Measurements from ENCODE around the gene NEDD4L.
"Not testable (repeated sequence)": the region's sequence is repeated elsewhere in the genome, so short reads cannot be mapped to it uniquely, and the experiment has no call there.

Gene NEDD4L

DNA sequence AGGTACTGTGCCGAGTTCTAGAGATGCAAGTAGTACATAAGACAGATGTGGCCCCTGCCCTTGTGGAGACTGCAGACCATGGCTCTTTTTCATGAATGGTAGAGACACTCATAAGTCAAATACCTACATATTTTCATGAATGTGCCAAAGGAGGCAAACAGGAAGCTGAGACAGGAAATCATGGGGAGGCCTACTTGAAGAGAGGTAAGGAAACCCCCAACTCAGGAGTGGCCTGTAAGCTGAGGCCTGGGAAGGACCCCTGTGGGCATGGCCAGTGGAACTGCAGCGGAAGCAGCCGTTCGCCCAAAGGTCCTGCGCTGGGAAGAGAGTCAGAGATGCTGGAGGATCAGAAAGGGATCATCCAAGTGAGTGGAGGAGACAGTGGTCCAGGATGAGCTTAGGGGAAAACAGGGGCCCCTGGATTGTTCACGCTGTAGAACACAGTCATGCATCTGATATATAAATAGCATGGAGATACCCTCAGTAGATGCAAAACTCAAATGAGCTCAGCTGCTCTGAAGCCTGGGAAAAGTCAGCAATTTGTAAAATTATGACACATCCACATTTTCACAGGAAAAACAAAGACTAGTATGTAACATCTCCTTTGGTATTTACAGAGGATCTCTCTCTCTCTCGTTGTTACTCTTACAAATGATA lies 228.9 kb downstream of the NEDD4L start:
- no peak for DNase-seq

GRCh38 chr18:58275176-58275575 lies 231.2 kb downstream of the NEDD4L start:
- no peak for DNase-seq

DNA sequence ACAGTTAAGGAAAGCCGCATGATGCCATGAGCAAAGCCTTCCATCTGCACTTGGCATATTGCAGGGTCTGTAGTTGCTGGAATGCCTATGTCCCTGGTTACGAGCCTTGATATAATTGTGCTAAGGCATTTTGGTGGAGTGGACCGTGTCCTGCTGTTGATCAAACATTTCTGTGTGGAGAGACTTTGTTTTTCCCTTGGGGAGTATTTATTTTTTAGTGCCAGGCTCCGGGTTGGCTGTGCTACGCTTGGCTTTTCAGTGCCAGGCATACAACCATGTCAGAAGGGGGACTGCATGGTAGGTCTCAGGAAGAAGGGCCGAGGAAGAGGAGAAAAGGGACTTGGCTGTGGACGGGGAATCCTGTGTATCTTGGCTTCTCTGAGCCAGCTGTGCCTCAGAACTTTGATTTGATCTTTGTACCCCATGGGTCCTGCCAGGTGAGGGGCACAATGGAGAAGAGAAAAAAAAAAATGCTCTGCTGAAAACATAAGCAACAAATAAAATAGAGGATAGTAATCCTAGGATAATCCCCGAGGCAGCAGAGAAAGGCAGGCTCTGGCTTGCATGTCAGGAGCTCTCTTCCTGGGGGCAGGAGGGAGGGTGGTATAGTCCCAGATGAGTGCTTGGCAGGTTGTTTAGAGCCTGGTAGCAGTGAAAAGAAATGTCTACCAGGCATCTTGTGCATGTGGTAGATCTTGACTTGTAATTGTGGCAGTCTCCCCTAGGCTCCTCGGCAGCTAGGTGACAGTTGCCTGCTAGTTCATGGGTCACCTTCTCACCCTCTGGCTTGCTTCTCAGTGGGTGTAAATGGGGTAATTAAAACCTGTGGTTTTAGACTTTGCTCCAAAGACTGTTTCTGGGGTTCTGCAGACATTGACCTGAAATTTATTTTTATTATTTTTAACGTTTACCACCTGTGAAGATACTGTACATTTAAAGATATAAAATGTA lies 233.0 kb downstream of the NEDD4L start:
- no peak for DNase-seq

DNA sequence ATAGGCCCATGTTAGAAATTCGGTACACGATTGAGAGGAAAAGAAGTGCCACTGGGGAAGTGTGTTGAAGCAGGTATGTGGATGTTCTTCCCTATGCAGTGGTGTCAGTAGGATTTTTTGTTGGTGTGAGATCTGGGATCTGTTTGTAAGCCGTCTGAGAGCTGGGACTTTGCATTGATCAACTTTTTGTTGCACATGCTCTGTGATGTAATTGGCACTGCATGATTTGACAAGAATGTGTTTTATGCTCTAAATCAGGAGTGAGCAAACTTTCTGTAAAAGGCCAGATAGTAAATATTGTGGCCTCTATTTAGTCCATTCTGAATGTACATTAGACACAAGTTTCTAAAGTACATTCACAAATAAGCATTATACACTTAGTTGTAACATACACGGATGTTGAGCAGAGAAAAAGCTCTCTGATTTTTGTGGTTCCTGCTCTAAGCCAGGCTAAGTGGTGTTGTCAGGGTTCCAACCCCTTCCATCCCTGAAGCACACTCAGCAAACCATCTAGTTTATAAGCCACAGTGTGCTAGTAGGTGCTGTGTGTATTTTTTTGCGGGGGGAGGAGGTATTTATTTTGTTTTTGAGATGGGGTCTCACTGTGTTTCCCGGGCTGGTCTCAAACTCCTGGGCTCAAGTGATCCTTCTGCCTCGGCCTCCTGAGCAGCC lies 235.6 kb downstream of the NEDD4L start:
- no peak for DNase-seq

GRCh38 chr18:58280191-58280590 lies 236.2 kb downstream of the NEDD4L start:
- no peak for DNase-seq

GRCh38 chr18:58282872-58283271 lies 238.8 kb downstream of the NEDD4L start:
- not testable (repeated sequence) for DNase-seq

DNA sequence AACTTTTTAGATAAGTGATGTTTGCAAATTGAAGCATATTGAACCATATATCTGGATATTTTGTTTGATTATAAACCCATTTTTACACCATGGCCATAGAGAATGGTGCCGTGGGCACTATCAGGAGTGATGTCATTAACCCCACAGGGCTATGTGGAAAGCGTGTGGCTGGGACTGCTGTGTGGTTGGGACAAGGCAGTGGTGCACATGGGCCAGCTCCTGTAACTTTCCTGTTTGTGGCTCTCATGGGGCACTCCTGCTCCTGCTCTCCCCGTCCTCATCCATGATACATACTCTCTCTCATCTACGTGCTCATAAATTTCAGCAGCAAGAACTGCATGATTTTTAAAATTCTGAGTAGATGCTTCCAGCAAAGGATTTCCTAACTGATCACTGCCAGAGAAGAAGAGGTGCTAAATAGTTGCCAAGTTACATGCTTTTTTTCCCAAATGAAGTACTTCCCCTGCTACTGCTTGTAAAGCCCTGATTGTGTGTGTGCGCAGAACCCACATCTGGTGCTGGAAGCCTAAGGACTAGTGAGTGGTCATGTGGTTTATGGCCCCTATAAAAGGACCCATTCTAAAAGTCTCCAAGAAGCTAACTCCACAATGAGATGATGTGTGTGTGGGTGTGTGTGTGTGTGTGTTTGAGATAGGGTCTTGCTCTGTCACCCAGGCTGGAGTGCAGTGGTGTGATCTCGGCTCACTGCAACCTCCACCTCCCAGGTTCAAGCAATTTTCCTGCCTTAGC lies 240.8 kb downstream of the NEDD4L start:
- no peak for DNase-seq

- DNase-seq: no peak
Observed at GRCh38 chr18:58285449-58286130, 241.6 kb downstream of the NEDD4L start.

GRCh38 chr18:58286632-58287352 lies 242.8 kb downstream of the NEDD4L start:
- DNase-seq: no peak

- DNase-seq: no peak
Observed at GRCh38 chr18:58287353-58288274, 243.6 kb downstream of the NEDD4L start.

- DNase-seq: no peak
Observed at GRCh38 chr18:58288921-58289797, 245.1 kb downstream of the NEDD4L start.

DNA sequence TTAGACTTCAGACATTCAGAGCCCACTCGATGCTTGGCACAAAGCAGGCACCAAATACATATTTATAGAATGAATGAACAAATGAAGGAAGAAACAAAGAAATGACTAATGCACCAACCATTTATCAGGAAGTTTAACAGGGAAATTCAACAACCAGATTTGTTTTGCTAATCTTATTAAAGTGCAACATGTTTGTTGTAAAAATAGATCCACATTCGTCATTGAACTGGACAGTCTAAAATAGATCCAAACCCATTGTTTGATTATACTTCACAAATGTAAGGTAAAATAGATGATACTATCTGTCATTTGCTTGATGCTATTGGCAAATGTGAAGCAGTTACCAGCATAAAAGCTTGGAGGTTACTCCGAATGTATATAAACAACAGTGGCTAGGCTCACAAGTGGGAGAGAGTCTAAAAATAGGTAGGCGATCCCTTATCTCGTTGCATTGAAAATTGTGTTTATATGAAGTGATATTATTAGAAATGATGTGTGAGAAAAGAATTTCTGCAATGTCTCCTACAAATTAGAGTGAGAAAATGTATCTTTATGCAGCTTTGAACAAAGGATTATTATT lies 246.2 kb downstream of the NEDD4L start:
- no peak for DNase-seq

DNA sequence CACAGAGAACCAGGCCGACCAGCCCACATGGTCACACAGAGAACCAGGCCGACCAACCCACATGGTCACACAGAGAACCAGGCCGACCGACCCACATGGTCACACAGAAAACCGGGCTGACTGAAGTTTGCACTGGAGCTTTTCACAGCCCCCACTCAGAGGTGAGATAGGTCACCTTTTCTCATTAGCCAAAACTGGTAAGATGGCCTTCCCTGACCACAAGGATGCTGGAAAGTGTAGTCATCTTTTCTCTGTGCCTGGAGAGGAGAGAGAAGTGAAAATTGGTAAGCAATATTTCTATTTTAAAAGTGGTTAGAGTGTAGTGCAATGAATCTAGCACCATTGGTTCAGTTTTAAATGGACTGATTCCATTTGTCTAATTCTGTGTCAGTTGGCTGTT lies 247.1 kb downstream of the NEDD4L start:
- no peak for DNase-seq

GRCh38 chr18:58292638-58293037 lies 248.6 kb downstream of the NEDD4L start:
- no peak for DNase-seq

DNA sequence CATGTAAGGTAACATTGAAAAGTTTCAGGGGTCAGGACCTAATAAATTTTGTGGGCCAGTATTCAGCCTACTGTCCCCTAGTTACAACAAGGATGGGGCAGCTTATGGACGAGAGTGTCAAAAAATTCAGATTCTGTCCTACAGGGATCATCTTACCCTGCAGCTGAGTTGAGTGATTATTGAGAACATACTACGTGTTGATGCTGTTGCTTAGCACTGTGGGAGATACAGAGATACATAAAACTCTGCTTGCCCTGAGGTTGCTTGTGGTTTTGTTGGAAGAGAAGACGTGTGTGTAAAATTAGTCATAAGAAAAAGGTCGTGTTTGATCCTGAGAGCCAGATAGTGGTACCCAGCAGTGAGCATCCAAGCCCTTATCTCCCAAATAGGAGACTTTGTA lies 253.2 kb downstream of the NEDD4L start:
- DNase-seq: no peak

DNA sequence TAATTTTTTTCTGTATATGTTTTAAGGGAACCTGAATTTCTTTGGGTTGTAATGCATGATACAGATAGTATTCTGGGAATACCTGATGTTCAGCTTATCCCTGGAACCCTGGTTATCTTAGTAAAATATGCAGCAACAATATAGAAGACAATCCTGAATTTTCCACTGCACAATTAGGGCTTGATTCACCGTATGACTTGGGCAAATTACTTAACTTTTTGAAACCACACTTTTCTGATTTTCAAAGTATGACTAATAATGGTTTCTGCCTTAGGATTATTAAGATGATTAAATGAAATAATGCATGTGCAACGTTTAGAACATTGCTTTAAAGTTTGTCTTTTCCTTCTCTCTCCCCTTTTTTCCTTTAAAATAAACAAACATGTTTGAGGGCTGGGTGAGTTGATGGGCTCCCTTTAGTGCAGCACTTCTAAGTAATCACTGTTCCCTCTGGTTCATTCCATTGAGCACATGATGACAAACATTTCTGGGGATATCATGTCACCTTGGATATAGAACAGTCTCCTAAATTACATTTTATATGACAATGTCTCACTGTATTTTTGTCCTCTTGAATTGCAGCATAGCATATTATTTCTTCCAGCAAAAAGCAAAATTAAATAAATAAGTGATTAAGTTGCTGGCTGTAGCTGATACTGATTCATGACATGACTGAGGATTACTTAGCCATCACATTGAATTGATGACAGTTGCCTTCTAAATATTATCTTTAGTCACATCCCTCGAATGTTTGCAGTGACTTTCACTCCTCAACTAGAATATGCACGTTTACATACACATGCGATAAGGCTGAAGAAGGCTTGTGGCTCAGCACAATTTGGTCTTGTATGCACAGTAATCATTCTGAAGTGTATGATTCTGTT lies 254.5 kb downstream of the NEDD4L start:
- no peak for DNase-seq

GRCh38 chr18:58299135-58299473 lies 255.1 kb downstream of the NEDD4L start:
- no peak for DNase-seq

DNA sequence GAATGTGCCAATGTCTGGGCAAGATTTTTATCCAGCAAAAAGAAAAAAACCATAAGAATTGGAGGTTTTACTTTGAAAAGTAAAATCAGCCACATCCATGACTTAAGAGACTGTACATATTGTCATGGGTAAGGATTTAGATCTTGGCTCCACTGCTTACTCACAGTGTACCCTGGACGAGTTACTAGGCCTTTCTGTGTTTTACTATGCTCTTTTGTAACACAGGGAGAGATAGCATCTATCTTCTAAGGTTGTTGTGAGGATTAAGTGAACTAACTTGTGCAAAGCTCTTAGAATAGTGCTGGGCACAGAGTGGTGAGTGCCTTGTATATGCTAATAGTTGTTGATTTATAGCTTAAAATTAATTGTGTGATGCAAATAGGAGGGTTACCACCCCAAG lies 255.9 kb downstream of the NEDD4L start:
- no peak for DNase-seq
